A673 (cell line): ENCODE data around the gene MAP4K4. TPM values are rescaled to one million over a fixed set of nuclear protein-coding genes. Genes with fewer than 3 reads are reported as not detected.

ENCODE experiments used
- BruUV-seq: library from RNA; stranded (reverse); fragments of 400-500 nt; replicated peaks from 2 replicates; lab custom pipeline; 2021; lab: Mats Ljungman, UMichigan
- CTCF ChIA-PET: fragments of 300-600 bp; sonication (Branson Sonifier 250); formaldehyde crosslinking; loops from one replicate; lab custom pipeline; 2022; ENCODE audit warnings: antibody characterized with exemption; lab: Charles Lee
- POLR2A ChIA-PET: fragments of 300-600 bp; sonication (Branson Sonifier 250); formaldehyde crosslinking; loops from one replicate; lab custom pipeline; 2022; ENCODE audit warnings: antibody characterized with exemption; ENCODE audit not compliant: low non-redundant PET; lab: Charles Lee
- DNase-seq: peaks from one replicate; pipeline ENCODE4 v3.0.0-alpha.2; 2015; ENCODE audit warnings: low spot score
- H3K27ac ChIP-seq: fragments of 200-600 bp; sonication (generic); 2 replicates; pipeline ENCODE4 v1.5.1; 2016; ENCODE audit warnings: mixed run types, low read depth, mild to moderate bottlenecking, mixed read lengths, antibody characterized with exemption, low read length; ENCODE audit not compliant: poor library complexity, severe bottlenecking
- H3K27me3 ChIP-seq: fragments of 200-600 bp; sonication (generic); replicated peaks from 2 replicates; pipeline ENCODE4 v1.6.1; 2017; ENCODE audit warnings: mixed run types, low read depth, mild to moderate bottlenecking, mixed read lengths, antibody characterized with exemption, low read length; ENCODE audit not compliant: insufficient read depth, poor library complexity
- H3K36me3 ChIP-seq: fragments of 200-600 bp; sonication (generic); 2 replicates; pipeline ENCODE4 v1.6.1; 2016; ENCODE audit warnings: mixed run types, mild to moderate bottlenecking, mixed read lengths, antibody characterized with exemption, low read length; ENCODE audit not compliant: insufficient read depth, poor library complexity, severe bottlenecking
- H3K4me1 ChIP-seq: fragments of 200-600 bp; sonication (generic); 2 replicates; pipeline ENCODE4 v1.6.1; 2017; ENCODE audit warnings: mixed run types, mild to moderate bottlenecking, mixed read lengths, antibody characterized with exemption, low read length; ENCODE audit not compliant: insufficient read depth, poor library complexity, severe bottlenecking
- H3K4me3 ChIP-seq: fragments of 200-600 bp; sonication (generic); 2 replicates; pipeline ENCODE4 v1.5.1; 2016; ENCODE audit warnings: low read depth, mixed run types, mild to moderate bottlenecking, mixed read lengths, low read length; ENCODE audit not compliant: poor library complexity, severe bottlenecking
- H3K9me3 ChIP-seq: fragments of 200-600 bp; sonication (generic); 2 replicates; pipeline ENCODE4 v1.6.1; 2016; ENCODE audit warnings: mixed run types, low read depth, mild to moderate bottlenecking, mixed read lengths, antibody characterized with exemption, low read length; ENCODE audit not compliant: poor library complexity, severe bottlenecking
- EZH2 ChIP-seq: fragments of 200-600 bp; sonication (generic); IDR thresholded peaks from 2 replicates; pipeline ENCODE4 v1.6.1; 2017; ENCODE audit warnings: borderline replicate concordance, low read depth, mild to moderate bottlenecking, mixed read lengths, antibody characterized with exemption, low read length; ENCODE audit not compliant: poor library complexity, severe bottlenecking
- intact Hi-C: fragments of 100-400 bp; cut with micrococcal nuclease; formaldehyde crosslinking; loops from one replicate; pipeline ENCODE4 v1.10.0; 2022; ENCODE audit not compliant: unreplicated experiment
- total RNA-seq: library from RNA; stranded (reverse); gene quantifications from 2 replicates; pipeline ENCODE4 v1.2.3, GENCODE V29; 2021
- TF ChIP-seq, protein P1 (sequence below): fragments of 300-800, 200-600 bp; sonication (generic); conservative IDR thresholded peaks from 2 replicates; pipeline ENCODE4 v1.5.1; 2017; ENCODE audit warnings: low read depth, mild to moderate bottlenecking, antibody characterized with exemption, low read length, moderate library complexity, mixed read lengths

Gene MAP4K4
- total RNA-seq, 1 experiment from 2014 or later: 157 TPM

DNA sequence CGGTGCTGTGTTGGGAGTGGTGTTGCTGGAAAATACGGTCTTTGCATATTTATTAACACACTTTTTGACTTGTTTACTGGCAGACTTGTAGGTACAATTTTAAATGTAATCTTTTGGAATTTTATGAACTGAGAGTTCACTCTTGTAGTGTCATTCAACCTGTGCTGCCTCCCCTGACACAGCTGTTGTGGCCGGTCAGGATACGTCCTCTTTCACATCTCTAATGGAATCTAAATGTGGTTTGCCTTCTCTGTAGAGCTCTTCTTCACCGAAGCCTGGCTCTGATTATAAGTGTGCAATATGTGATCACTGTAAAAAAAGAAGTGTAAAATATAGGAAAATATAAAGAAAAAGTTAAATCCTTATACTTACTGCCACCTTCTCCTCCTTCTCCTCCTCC is 94.7 kb downstream of the MAP4K4 start:
- TF ChIP-seq, protein P1, sequence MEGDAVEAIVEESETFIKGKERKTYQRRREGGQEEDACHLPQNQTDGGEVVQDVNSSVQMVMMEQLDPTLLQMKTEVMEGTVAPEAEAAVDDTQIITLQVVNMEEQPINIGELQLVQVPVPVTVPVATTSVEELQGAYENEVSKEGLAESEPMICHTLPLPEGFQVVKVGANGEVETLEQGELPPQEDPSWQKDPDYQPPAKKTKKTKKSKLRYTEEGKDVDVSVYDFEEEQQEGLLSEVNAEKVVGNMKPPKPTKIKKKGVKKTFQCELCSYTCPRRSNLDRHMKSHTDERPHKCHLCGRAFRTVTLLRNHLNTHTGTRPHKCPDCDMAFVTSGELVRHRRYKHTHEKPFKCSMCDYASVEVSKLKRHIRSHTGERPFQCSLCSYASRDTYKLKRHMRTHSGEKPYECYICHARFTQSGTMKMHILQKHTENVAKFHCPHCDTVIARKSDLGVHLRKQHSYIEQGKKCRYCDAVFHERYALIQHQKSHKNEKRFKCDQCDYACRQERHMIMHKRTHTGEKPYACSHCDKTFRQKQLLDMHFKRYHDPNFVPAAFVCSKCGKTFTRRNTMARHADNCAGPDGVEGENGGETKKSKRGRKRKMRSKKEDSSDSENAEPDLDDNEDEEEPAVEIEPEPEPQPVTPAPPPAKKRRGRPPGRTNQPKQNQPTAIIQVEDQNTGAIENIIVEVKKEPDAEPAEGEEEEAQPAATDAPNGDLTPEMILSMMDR: no peak
- no peak for TF ChIP-seq EZH2
- POLR2A ChIA-PET: no interaction called here
- Histone ChIP-seq H3K4me3 (no peak overlapping the region), H3K9me3 (no peaks in the 10 kb centered on the region), H3K27ac (no peak overlapping the region), H3K27me3 (no peaks in the 10 kb centered on the region), H3K36me3 (no peaks in the 10 kb centered on the region), H3K4me1 (peaks cover 26% of the 10 kb centered on the region)
- intact Hi-C loops: no loop called here
- BruUV-seq: no TSS peak
- no peak for DNase-seq
- CTCF ChIA-PET: no interaction called here

DNA sequence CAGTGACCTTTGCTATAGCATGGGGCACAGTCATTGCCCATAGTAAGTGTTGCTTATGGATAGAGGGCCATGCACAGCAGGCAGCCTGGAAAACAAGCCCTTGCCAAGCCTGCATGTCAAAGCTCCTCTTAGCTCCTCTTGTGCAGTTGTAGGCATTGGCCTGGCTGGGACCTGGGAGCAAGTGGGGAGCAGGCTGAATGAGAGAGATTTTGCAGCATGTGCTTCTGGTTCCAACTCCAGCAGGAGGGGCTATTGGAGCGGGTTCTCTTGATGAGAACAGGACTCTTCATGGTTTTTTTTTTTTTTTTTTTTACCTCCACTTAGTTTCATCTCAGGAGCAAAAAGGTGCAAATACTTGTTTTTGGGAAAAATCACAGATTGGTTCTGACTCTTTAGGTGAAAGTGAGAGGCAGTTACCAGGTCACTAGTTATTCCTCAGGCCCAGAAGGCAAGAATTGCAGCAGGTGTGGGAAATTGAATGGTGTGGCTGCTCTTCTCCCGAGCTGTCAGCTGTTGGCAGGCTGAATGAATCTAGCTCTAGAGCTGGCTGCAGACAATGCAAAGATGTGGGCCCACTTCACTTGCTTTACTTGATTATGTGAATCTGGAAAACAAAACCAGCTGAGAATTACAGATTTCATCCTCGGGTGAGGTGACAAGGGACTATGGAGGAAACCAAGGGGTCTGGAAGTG is 95.9 kb downstream of the MAP4K4 start:
- H3K9me3 ChIP-seq: no peaks in the 10 kb centered on the region
- H3K36me3 ChIP-seq: no peaks in the 10 kb centered on the region
- no peak overlapping the region for H3K27ac ChIP-seq
- no peak for DNase-seq
- ChIA-PET CTCF (no interaction called here), POLR2A (no interaction called here)
- intact Hi-C loops: no loop called here
- no peaks in the 10 kb centered on the region for H3K27me3 ChIP-seq
- no TSS peak for BruUV-seq
- peaks cover 22% of the 10 kb centered on the region for H3K4me1 ChIP-seq
- no peak for TF ChIP-seq EZH2
- TF ChIP-seq, protein P1: peak; percentile 33; the same call in 1 of the 2 replicates
- H3K4me3 ChIP-seq: no peak overlapping the region

DNA sequence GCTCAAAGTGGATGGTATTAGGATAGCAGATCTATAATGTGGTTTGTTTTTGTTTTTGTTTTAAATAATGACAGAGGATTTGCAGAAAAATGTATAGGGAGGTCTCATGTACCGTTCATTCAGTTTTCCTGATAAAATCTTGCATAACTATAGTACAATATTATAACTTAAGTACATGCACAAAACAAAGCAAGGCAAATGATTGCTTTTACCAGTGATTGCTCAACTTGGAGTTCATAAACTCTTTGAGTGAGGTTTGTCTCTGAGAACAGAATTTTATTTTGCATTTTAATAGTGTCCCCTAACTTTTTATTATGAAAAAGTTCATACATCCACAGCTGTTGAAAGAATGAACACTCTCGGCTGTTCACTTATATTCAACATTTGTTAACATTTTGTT is 96.6 kb downstream of the MAP4K4 start:
- DNase-seq: no peak
- intact Hi-C loops: no loop called here
- Histone ChIP-seq H3K9me3 (no peaks in the 10 kb centered on the region), H3K4me1 (peaks cover 16% of the 10 kb centered on the region), H3K4me3 (no peak overlapping the region), H3K27me3 (no peaks in the 10 kb centered on the region), H3K36me3 (no peaks in the 10 kb centered on the region), H3K27ac (no peak overlapping the region)
- ChIA-PET CTCF (no interaction called here), POLR2A (no interaction called here)
- no peak for TF ChIP-seq EZH2
- TF ChIP-seq, protein P1: no peak
- BruUV-seq: TSS peak; percentile 4
